ENCODE measurements around the gene CALHM3. TPM values are rescaled to one million over a fixed set of nuclear protein-coding genes. Genes with fewer than 3 reads are reported as not detected.
A peak's percentile ranks its signal among the peaks of the same experiment; 100 is the strongest.

Gene CALHM3
- total and polyA plus RNA-seq, 4 donors, result not detected

- Histone ChIP-seq H3K27ac (ENCODE audit: low read depth in 1 of 2, low read length in 2 of 2) (no peak overlapping the region), H3K4me3 (ENCODE audit: low read length in 2 of 2) (no peak overlapping the region), H3K9me3 (ENCODE audit: control insufficient read depth, low read length) (no peaks in the 10 kb centered on the region), H3K27me3 (ENCODE audit: control insufficient read depth in 1 of 2, insufficient read depth in 2 of 2, low read length in 1 of 2) (no peaks in the 10 kb centered on the region), H3K4me1 (ENCODE audit: control insufficient read depth in 1 of 2, insufficient read depth in 2 of 2, low read length in 2 of 2) (no peaks in the 10 kb centered on the region), H3K36me3 (ENCODE audit: control insufficient read depth in 1 of 2, insufficient read depth in 2 of 2, low read length in 1 of 2) (no peaks in the 10 kb centered on the region)
- ATAC-seq (ENCODE audit: low FRiP score) (peak; percentile 52), DNase-seq (peak in 1 of 2 donors; percentile 78)
- intact Hi-C loops (cut with DNase I), result no loop called here
- WGBS, 2 donors, result 83% methylated on average over 14 of the region's 14 CpGs
Observed at GRCh38 chr10:103470761-103471653, 8.0 kb downstream of the CALHM3 start.

DNA sequence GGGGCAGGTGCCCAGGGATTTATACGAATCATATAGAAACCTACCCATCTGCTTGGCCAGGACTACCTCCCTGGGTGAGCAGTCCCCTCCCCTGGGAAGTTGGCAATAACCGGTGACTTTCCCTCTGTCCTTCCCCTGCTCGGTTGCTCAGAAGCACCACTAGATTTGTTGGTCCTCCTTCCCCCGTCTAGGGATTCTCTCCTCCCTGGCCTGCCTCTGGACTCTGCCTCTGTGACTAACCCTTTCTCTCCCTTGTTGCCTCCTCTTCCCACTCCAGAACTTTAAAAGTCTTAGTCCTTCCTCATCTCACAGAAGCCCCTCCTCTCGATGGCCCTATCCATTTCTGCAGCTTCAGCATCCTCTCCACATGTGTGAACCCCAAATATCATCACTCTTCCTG, 9.8 kb downstream of the CALHM3 start:
- intact Hi-C loops (cut with DNase I), result no loop called here
- Histone ChIP-seq H3K27me3 (ENCODE audit: control insufficient read depth in 1 of 2, insufficient read depth in 2 of 2, low read length in 1 of 2) (no peaks in the 10 kb centered on the region), H3K36me3 (ENCODE audit: control insufficient read depth in 1 of 2, insufficient read depth in 2 of 2, low read length in 1 of 2) (no peaks in the 10 kb centered on the region), H3K9me3 (ENCODE audit: control insufficient read depth, low read length) (no peaks in the 10 kb centered on the region), H3K4me1 (ENCODE audit: control insufficient read depth in 1 of 2, insufficient read depth in 2 of 2, low read length in 2 of 2) (no peaks in the 10 kb centered on the region), H3K27ac (ENCODE audit: low read depth in 1 of 2, low read length in 2 of 2) (no peak overlapping the region), H3K4me3 (ENCODE audit: low read length in 2 of 2) (no peak overlapping the region)
- no peak for DNase-seq
- WGBS, 2 donors, result 60 to 67% methylated on average over 5 of the region's 5 CpGs
- no peak for ATAC-seq (ENCODE audit: low FRiP score)

DNA sequence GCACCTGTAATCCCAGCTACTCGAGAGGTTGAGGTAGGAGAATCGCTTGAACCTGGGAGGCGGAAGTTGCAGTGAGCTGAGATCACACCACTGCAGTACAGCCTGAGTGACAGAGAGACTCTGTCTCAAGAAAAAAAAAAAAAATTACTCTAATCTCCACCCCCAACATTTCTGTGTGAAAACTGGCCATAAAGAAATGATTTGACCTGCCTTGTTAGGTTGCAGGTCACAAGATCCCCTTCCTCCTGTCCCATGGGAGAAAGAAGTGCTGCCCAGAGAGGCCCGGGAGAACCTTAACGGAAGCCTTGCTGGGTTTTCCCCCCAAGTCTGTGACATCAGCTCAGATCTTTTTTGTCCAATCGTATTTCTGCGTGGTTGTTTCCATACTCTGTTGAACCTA, 11.6 kb downstream of the CALHM3 start:
- ATAC-seq (ENCODE audit: low FRiP score), result no peak
- Histone ChIP-seq H3K9me3 (ENCODE audit: control insufficient read depth, low read length) (no peaks in the 10 kb centered on the region), H3K27ac (ENCODE audit: low read depth in 1 of 2, low read length in 2 of 2) (no peak overlapping the region), H3K36me3 (ENCODE audit: control insufficient read depth in 1 of 2, insufficient read depth in 2 of 2, low read length in 1 of 2) (no peaks in the 10 kb centered on the region), H3K4me1 (ENCODE audit: control insufficient read depth in 1 of 2, insufficient read depth in 2 of 2, low read length in 2 of 2) (no peaks in the 10 kb centered on the region), H3K4me3 (ENCODE audit: low read length in 2 of 2) (no peak overlapping the region), H3K27me3 (ENCODE audit: control insufficient read depth in 1 of 2, insufficient read depth in 2 of 2, low read length in 1 of 2) (no peaks in the 10 kb centered on the region)
- DNase-seq, result no peak
- WGBS, 2 donors, result 93 to 94% methylated on average over 7 of the region's 7 CpGs
- intact Hi-C loops (cut with DNase I), result no loop called here

GRCh38 chr10:103466734-103467133, 12.3 kb downstream of the CALHM3 start:
- H3K9me3 ChIP-seq (ENCODE audit: control insufficient read depth, low read length), result no peaks in the 10 kb centered on the region
- H3K27ac ChIP-seq (ENCODE audit: low read depth in 1 of 2, low read length in 2 of 2), result no peak overlapping the region
- WGBS, 2 donors, result 88 to 97% methylated on average over 3 of the region's 3 CpGs
- ATAC-seq (ENCODE audit: low FRiP score), result no peak
- H3K27me3 ChIP-seq (ENCODE audit: control insufficient read depth in 1 of 2, insufficient read depth in 2 of 2, low read length in 1 of 2), result no peaks in the 10 kb centered on the region
- H3K4me3 ChIP-seq (ENCODE audit: low read length in 2 of 2), result no peak overlapping the region
- DNase-seq, result no peak
- intact Hi-C loops (cut with DNase I), result no loop called here
- H3K4me1 ChIP-seq (ENCODE audit: control insufficient read depth in 1 of 2, insufficient read depth in 2 of 2, low read length in 2 of 2), result no peaks in the 10 kb centered on the region
- H3K36me3 ChIP-seq (ENCODE audit: control insufficient read depth in 1 of 2, insufficient read depth in 2 of 2, low read length in 1 of 2), result no peaks in the 10 kb centered on the region

- Histone ChIP-seq H3K4me1 (ENCODE audit: control insufficient read depth in 1 of 2, insufficient read depth in 2 of 2, low read length in 2 of 2) (no peaks in the 10 kb centered on the region), H3K36me3 (ENCODE audit: control insufficient read depth in 1 of 2, insufficient read depth in 2 of 2, low read length in 1 of 2) (no peaks in the 10 kb centered on the region), H3K27me3 (ENCODE audit: control insufficient read depth in 1 of 2, insufficient read depth in 2 of 2, low read length in 1 of 2) (no peaks in the 10 kb centered on the region), H3K4me3 (ENCODE audit: low read length in 2 of 2) (no peak overlapping the region), H3K27ac (ENCODE audit: low read depth in 1 of 2, low read length in 2 of 2) (no peak overlapping the region), H3K9me3 (ENCODE audit: control insufficient read depth, low read length) (no peaks in the 10 kb centered on the region)
- WGBS, 2 donors, result 88 to 91% methylated on average over 14 of the region's 14 CpGs
- intact Hi-C loops (cut with DNase I), result no loop called here
- ATAC-seq (ENCODE audit: low FRiP score) (no peak), DNase-seq (no peak)
Observed at GRCh38 chr10:103465411-103466179, 13.4 kb downstream of the CALHM3 start.

- no peak overlapping the region for H3K4me3 ChIP-seq (ENCODE audit: low read length in 2 of 2)
- no peak overlapping the region for H3K27ac ChIP-seq (ENCODE audit: low read depth in 1 of 2, low read length in 2 of 2)
- intact Hi-C loops (cut with DNase I), result no loop called here
- no peaks in the 10 kb centered on the region for H3K36me3 ChIP-seq (ENCODE audit: control insufficient read depth in 1 of 2, insufficient read depth in 2 of 2, low read length in 1 of 2)
- ATAC-seq (ENCODE audit: low FRiP score), result no peak
- 87% methylated on average over 4 of the region's 4 CpGs for WGBS, 2 donors
- H3K4me1 ChIP-seq (ENCODE audit: control insufficient read depth in 1 of 2, insufficient read depth in 2 of 2, low read length in 2 of 2), result no peaks in the 10 kb centered on the region
- H3K27me3 ChIP-seq (ENCODE audit: control insufficient read depth in 1 of 2, insufficient read depth in 2 of 2, low read length in 1 of 2), result no peaks in the 10 kb centered on the region
- DNase-seq, result no peak
- no peaks in the 10 kb centered on the region for H3K9me3 ChIP-seq (ENCODE audit: control insufficient read depth, low read length)
Observed at GRCh38 chr10:103463499-103463898, 15.5 kb downstream of the CALHM3 start.

- Histone ChIP-seq H3K9me3 (ENCODE audit: control insufficient read depth, low read length) (no peaks in the 10 kb centered on the region), H3K36me3 (ENCODE audit: control insufficient read depth in 1 of 2, insufficient read depth in 2 of 2, low read length in 1 of 2) (no peaks in the 10 kb centered on the region), H3K4me1 (ENCODE audit: control insufficient read depth in 1 of 2, insufficient read depth in 2 of 2, low read length in 2 of 2) (no peaks in the 10 kb centered on the region), H3K27me3 (ENCODE audit: control insufficient read depth in 1 of 2, insufficient read depth in 2 of 2, low read length in 1 of 2) (no peaks in the 10 kb centered on the region), H3K4me3 (ENCODE audit: low read length in 2 of 2) (no peak overlapping the region), H3K27ac (ENCODE audit: low read depth in 1 of 2, low read length in 2 of 2) (no peak overlapping the region)
- DNase-seq (no peak), ATAC-seq (ENCODE audit: low FRiP score) (no peak)
- WGBS, 2 donors, result 65 to 78% methylated on average over 4 of the region's 4 CpGs
- intact Hi-C loops (cut with DNase I), result no loop called here
Observed at GRCh38 chr10:103459615-103460014, 19.4 kb downstream of the CALHM3 start.

DNA sequence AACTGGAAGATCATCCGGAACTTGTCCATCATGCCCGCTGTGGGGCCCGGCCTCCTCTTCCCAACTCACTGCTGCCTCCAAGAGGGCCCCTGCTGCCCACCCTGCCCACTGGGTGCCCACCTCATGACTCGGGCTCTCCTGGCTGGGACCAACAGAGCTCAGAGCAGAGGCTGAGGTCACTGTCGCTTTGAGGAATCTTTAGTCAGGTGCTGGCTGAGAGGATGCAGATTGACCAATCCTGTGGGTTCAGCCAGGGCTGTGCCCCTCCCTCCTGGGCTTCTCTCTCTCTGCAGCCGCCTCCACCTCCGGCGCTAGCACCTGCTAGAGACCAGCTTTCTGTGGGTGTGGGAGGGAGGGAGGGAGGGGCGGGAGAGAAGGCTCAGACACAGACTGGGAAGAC, 20.3 kb downstream of the CALHM3 start, which contains the start of gene CALHM1:
Gene CALHM1 (minus strand): TSS at position 181 of the 400 bp plus-strand sequence. CDS start 149 bp downstream, at position 32.
- H3K4me3 ChIP-seq (ENCODE audit: low read length in 2 of 2), result no peak within 1 kb of the TSS
- H3K9me3 ChIP-seq (ENCODE audit: control insufficient read depth, low read length), result no peaks in the 10 kb centered on the region
- H3K36me3 ChIP-seq (ENCODE audit: control insufficient read depth in 1 of 2, insufficient read depth in 2 of 2, low read length in 1 of 2), result no peaks in the 10 kb centered on the region
- WGBS, 2 donors, result 90 to 95% methylated on average over 7 to 9 of the region's 9 CpGs
- no peaks in the 10 kb centered on the region for H3K27me3 ChIP-seq (ENCODE audit: control insufficient read depth in 1 of 2, insufficient read depth in 2 of 2, low read length in 1 of 2)
- intact Hi-C loops (cut with DNase I), result no loop called here
- no peak within 1 kb of the TSS for H3K27ac ChIP-seq (ENCODE audit: low read depth in 1 of 2, low read length in 2 of 2)
- H3K4me1 ChIP-seq (ENCODE audit: control insufficient read depth in 1 of 2, insufficient read depth in 2 of 2, low read length in 2 of 2), result no peaks in the 10 kb centered on the region
- DNase-seq (no peak), ATAC-seq (ENCODE audit: low FRiP score) (no peak)
